Caco-2 (cell line): ENCODE data around the gene PTPRF. TPM values are rescaled to one million over a fixed set of nuclear protein-coding genes. Genes with fewer than 3 reads are reported as not detected.

Source experiments
- BruUV-seq: library from RNA; stranded (reverse); fragments of 400-500 nt; replicated peaks from 2 replicates; lab custom pipeline; 2021; lab: Mats Ljungman, UMichigan
- CTCF ChIA-PET: fragments of 300-600 bp; sonication (Branson Sonifier 250); formaldehyde crosslinking; loops from one replicate; lab custom pipeline; 2022; ENCODE audit warnings: antibody characterized with exemption; lab: Charles Lee
- POLR2A ChIA-PET: fragments of 300-600 bp; sonication (Branson Sonifier 250); formaldehyde crosslinking; loops from one replicate; lab custom pipeline; 2022; ENCODE audit warnings: antibody characterized with exemption; lab: Charles Lee
- DNase-seq, 2 experiments: peaks; one replicate each; pipeline versions ENCODE4 v3.0.0 to v3.0.0-alpha.2; 2020 to 2022
- H3K27me3 ChIP-seq: replicated peaks from 2 replicates; pipeline ENCODE4 v1.6.0; 2011; ENCODE audit warnings: low read length; ENCODE audit not compliant: control insufficient read depth, insufficient read depth
- H3K36me3 ChIP-seq: 2 replicates; pipeline ENCODE4 v1.5.1; 2011; ENCODE audit warnings: low read length; ENCODE audit not compliant: control insufficient read depth, insufficient read depth
- H3K4me1 ChIP-seq: fragments of 250-450 bp; sonication (Bioruptor Pico); 2 replicates; pipeline ENCODE4 v1.5.1; 2020; ENCODE audit warnings: mild to moderate bottlenecking
- H3K4me3 ChIP-seq: 2 replicates; pipeline ENCODE4 v1.5.1; 2011; ENCODE audit warnings: low read depth, mild to moderate bottlenecking, control low read depth, low read length
- H3K9me3 ChIP-seq: fragments of 250-450 bp; sonication (Bioruptor Pico); 2 replicates; pipeline ENCODE4 v1.5.1; 2020; ENCODE audit warnings: mild to moderate bottlenecking, moderate library complexity
- H3K27ac Mint-ChIP-seq: one replicate; pipeline ENCODE4 v1.8.0; 2022; ENCODE audit warnings: mixed read lengths; ENCODE audit not compliant: unreplicated experiment
- H3K27me3 Mint-ChIP-seq: one replicate; pipeline ENCODE4 v1.8.0; 2022; ENCODE audit warnings: mixed read lengths; ENCODE audit not compliant: insufficient read depth, unreplicated experiment
- H3K36me3 Mint-ChIP-seq: one replicate; pipeline ENCODE4 v1.8.0; 2022; ENCODE audit warnings: mild to moderate bottlenecking, mixed read lengths; ENCODE audit not compliant: insufficient read depth, unreplicated experiment
- H3K4me1 Mint-ChIP-seq: one replicate; pipeline ENCODE4 v1.8.0; 2022; ENCODE audit warnings: low read depth, mixed read lengths; ENCODE audit not compliant: unreplicated experiment
- H3K4me3 Mint-ChIP-seq: one replicate; pipeline ENCODE4 v1.8.0; 2022; ENCODE audit warnings: mild to moderate bottlenecking, moderate library complexity, mixed read lengths; ENCODE audit not compliant: unreplicated experiment
- H3K9me3 Mint-ChIP-seq: one replicate; pipeline ENCODE4 v1.8.0; 2022; ENCODE audit warnings: mixed read lengths; ENCODE audit not compliant: unreplicated experiment
- intact Hi-C: fragments of 100-400 bp; cut with micrococcal nuclease; formaldehyde crosslinking; loops from one replicate; pipeline ENCODE4 v1.10.0; 2022; ENCODE audit not compliant: unreplicated experiment
- total RNA-seq: library from RNA; stranded (reverse); gene quantifications from 2 replicates; pipeline ENCODE4 v1.2.3, GENCODE V29; 2022
- TF ChIP-seq, protein P1 (sequence below), 2 experiments: fragments of 200-600 bp in 1 of 2; IDR thresholded peaks; 1 replicate in 1 of 2; 2 replicates in 1 of 2; pipeline versions ENCODE4 v1.5.1 to v1.8.0; 2011 to 2022; ENCODE audit warnings: antibody characterized with exemption in 1 of 2, control low read depth in 1 of 2, inconsistent platforms in 1 of 2, low read depth in 1 of 2, low read length in 1 of 2, mild to moderate bottlenecking in 1 of 2, moderate library complexity in 1 of 2; ENCODE audit not compliant: insufficient read depth in 1 of 2, severe bottlenecking in 1 of 2, unreplicated experiment in 1 of 2

PTPRF gene
- total RNA-seq, 1 experiment from 2014 or later, result 158 TPM

- TF ChIP-seq, protein P1, sequence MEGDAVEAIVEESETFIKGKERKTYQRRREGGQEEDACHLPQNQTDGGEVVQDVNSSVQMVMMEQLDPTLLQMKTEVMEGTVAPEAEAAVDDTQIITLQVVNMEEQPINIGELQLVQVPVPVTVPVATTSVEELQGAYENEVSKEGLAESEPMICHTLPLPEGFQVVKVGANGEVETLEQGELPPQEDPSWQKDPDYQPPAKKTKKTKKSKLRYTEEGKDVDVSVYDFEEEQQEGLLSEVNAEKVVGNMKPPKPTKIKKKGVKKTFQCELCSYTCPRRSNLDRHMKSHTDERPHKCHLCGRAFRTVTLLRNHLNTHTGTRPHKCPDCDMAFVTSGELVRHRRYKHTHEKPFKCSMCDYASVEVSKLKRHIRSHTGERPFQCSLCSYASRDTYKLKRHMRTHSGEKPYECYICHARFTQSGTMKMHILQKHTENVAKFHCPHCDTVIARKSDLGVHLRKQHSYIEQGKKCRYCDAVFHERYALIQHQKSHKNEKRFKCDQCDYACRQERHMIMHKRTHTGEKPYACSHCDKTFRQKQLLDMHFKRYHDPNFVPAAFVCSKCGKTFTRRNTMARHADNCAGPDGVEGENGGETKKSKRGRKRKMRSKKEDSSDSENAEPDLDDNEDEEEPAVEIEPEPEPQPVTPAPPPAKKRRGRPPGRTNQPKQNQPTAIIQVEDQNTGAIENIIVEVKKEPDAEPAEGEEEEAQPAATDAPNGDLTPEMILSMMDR (IDR thresholded peaks at IDR 0.05; ENCODE audit: insufficient read depth in 1 of 2, low read depth in 1 of 2, low read length in 1 of 2, severe bottlenecking in 1 of 2, unreplicated experiment in 1 of 2), result no peak
- no peaks in the 10 kb centered on the region for H3K27me3 Mint-ChIP-seq
- H3K4me3 Mint-ChIP-seq, result no peak overlapping the region
- intact Hi-C loops, result no loop called here
- Histone ChIP-seq H3K27me3 (no peaks in the 10 kb centered on the region), H3K4me3 (no peak overlapping the region), H3K4me1 (no peaks in the 10 kb centered on the region), H3K36me3 (peaks cover 2% of the 10 kb centered on the region; the same call in 1 of the 2 replicates), H3K9me3 (no peaks in the 10 kb centered on the region)
- no peaks in the 10 kb centered on the region for H3K4me1 Mint-ChIP-seq
- ChIA-PET POLR2A (no interaction called here), CTCF (no interaction called here)
- peaks cover 39% of the 10 kb centered on the region for H3K36me3 Mint-ChIP-seq
- DNase-seq, result no peak
- H3K9me3 Mint-ChIP-seq, result no peaks in the 10 kb centered on the region
- H3K27ac Mint-ChIP-seq, result no peak overlapping the region
- no TSS peak for BruUV-seq
These were observed 88.7 kb downstream of the PTPRF start for GRCh38 chr1:43619314-43619790.

GRCh38 chr1:43619996-43620920, 89.6 kb downstream of the PTPRF start:
- Mint-ChIP-seq H3K27ac (no peak overlapping the region), H3K9me3 (no peaks in the 10 kb centered on the region), H3K27me3 (no peaks in the 10 kb centered on the region), H3K4me3 (no peak overlapping the region), H3K36me3 (peaks cover 40% of the 10 kb centered on the region), H3K4me1 (no peaks in the 10 kb centered on the region)
- Histone ChIP-seq H3K4me3 (no peak overlapping the region), H3K4me1 (no peaks in the 10 kb centered on the region), H3K36me3 (peaks cover 2% of the 10 kb centered on the region; the same call in 1 of the 2 replicates), H3K9me3 (no peaks in the 10 kb centered on the region), H3K27me3 (no peaks in the 10 kb centered on the region)
- CTCF ChIA-PET, result no interaction called here
- TF ChIP-seq, protein P1 (IDR thresholded peaks at IDR 0.05; ENCODE audit: insufficient read depth in 1 of 2, low read depth in 1 of 2, low read length in 1 of 2, severe bottlenecking in 1 of 2, unreplicated experiment in 1 of 2), result no peak
- no TSS peak for BruUV-seq
- intact Hi-C loops, result no loop called here
- no peak for DNase-seq
- POLR2A ChIA-PET, result no interaction called here

GRCh38 chr1:43620956-43621355, 90.3 kb downstream of the PTPRF start:
- Mint-ChIP-seq H3K4me3 (no peak overlapping the region), H3K9me3 (no peaks in the 10 kb centered on the region), H3K27me3 (no peaks in the 10 kb centered on the region), H3K4me1 (no peaks in the 10 kb centered on the region), H3K27ac (no peak overlapping the region), H3K36me3 (peaks cover 41% of the 10 kb centered on the region)
- H3K4me1 ChIP-seq, result no peaks in the 10 kb centered on the region
- ChIA-PET CTCF (no interaction called here), POLR2A (no interaction called here)
- TF ChIP-seq, protein P1 (IDR thresholded peaks at IDR 0.05; ENCODE audit: insufficient read depth in 1 of 2, low read depth in 1 of 2, low read length in 1 of 2, severe bottlenecking in 1 of 2, unreplicated experiment in 1 of 2), result no peak
- no peak for DNase-seq
- intact Hi-C loops, result no loop called here
- no TSS peak for BruUV-seq
- H3K9me3 ChIP-seq, result no peaks in the 10 kb centered on the region
- no peaks in the 10 kb centered on the region for H3K27me3 ChIP-seq
- H3K4me3 ChIP-seq, result no peak overlapping the region
- H3K36me3 ChIP-seq, result peaks cover 2% of the 10 kb centered on the region; the same call in 1 of the 2 replicates
